HepG2 (cell line): ENCODE measurements around the gene PRCD. TPM values are rescaled to one million over a fixed set of nuclear protein-coding genes. Genes with fewer than 3 reads are reported as not detected.

Source experiments
- ATF5 ChIP-seq: sonication (generic); formaldehyde crosslinking; IDR thresholded peaks from 2 replicates; pipeline ENCODE4 v1.4.0; 2020; ENCODE audit warnings: mild to moderate bottlenecking, low read depth, missing genetic modification reagents
- CHCHD3 ChIP-seq: sonication (generic); formaldehyde crosslinking; IDR thresholded peaks from 2 replicates; pipeline ENCODE4 v1.8.0; 2022; ENCODE audit warnings: mild to moderate bottlenecking, missing genetic modification reagents, moderate library complexity
- DPF2 ChIP-seq: sonication (generic); formaldehyde crosslinking; IDR thresholded peaks from 2 replicates; pipeline ENCODE4 v1.4.0; 2020; ENCODE audit warnings: mild to moderate bottlenecking, low read depth, missing genetic modification reagents, borderline replicate concordance
- ELF1 ChIP-seq: sonication (generic); formaldehyde crosslinking; IDR thresholded peaks from 2 replicates; pipeline ENCODE4 v1.4.0; 2020; ENCODE audit warnings: missing genetic modification reagents
- HDAC1 ChIP-seq: sonication (generic); formaldehyde crosslinking; IDR thresholded peaks from 2 replicates; pipeline ENCODE4 v1.5.1; 2020; ENCODE audit warnings: mild to moderate bottlenecking, missing genetic modification reagents
- HINFP ChIP-seq: sonication (generic); formaldehyde crosslinking; IDR thresholded peaks from 2 replicates; pipeline ENCODE4 v1.4.0; 2020; ENCODE audit warnings: low read depth, mild to moderate bottlenecking, missing genetic modification reagents
- HNF4G ChIP-seq, 2 experiments: sonication (generic) in 1 of 2; formaldehyde crosslinking in 1 of 2; IDR thresholded peaks; 2 replicates each; pipeline versions ENCODE4 v1.4.0 to v1.6.1; 2011 to 2020; ENCODE audit warnings: borderline replicate concordance in 2 of 2, low read depth in 2 of 2, mild to moderate bottlenecking in 2 of 2, low read length in 1 of 2, missing genetic modification reagents in 1 of 2, moderate library complexity in 1 of 2
- IKZF1 ChIP-seq: fragments of 450-650 bp; IDR thresholded peaks from 2 replicates; pipeline ENCODE4 v1.7.1; 2016
- LCORL ChIP-seq, 2 experiments: fragments of 450-650 bp in 1 of 2; sonication (generic) in 1 of 2; formaldehyde crosslinking in 1 of 2; IDR thresholded peaks; 2 replicates each; pipeline versions ENCODE4 v1.5.0 to v1.6.1; 2017 to 2020; ENCODE audit warnings: antibody characterized with exemption in 1 of 2, missing genetic modification reagents in 1 of 2
- NFIC ChIP-seq: IDR thresholded peaks from 2 replicates; pipeline ENCODE4 v1.6.1; 2012; ENCODE audit warnings: mild to moderate bottlenecking, low read length, inconsistent platforms
- NKX3-1 ChIP-seq: sonication (generic); formaldehyde crosslinking; IDR thresholded peaks from 2 replicates; pipeline ENCODE4 v1.5.0; 2020; ENCODE audit warnings: missing genetic modification reagents
- NR2F2 ChIP-seq: IDR thresholded peaks from 2 replicates; pipeline ENCODE4 v1.6.1; 2012; ENCODE audit warnings: low read depth, inconsistent platforms, borderline replicate concordance
- PHB2 ChIP-seq: fragments of 450-650 bp; IDR thresholded peaks from 2 replicates; pipeline ENCODE4 v1.6.1; 2018; ENCODE audit not compliant: partially characterized antibody
- SP4 ChIP-seq: sonication (generic); formaldehyde crosslinking; IDR thresholded peaks from 2 replicates; pipeline ENCODE4 v1.8.1; 2023; ENCODE audit warnings: mild to moderate bottlenecking, missing genetic modification reagents
- THRA ChIP-seq: sonication (generic); formaldehyde crosslinking; IDR thresholded peaks from 2 replicates; pipeline ENCODE4 v1.4.0; 2020; ENCODE audit warnings: missing genetic modification reagents, borderline replicate concordance
- ZMYM2 ChIP-seq: sonication (generic); formaldehyde crosslinking; IDR thresholded peaks from 2 replicates; pipeline ENCODE4 v1.8.0; 2022; ENCODE audit warnings: mild to moderate bottlenecking, missing genetic modification reagents
- ZNF446 ChIP-seq: sonication (generic); formaldehyde crosslinking; IDR thresholded peaks from 2 replicates; pipeline ENCODE4 v1.5.0; 2020; ENCODE audit warnings: mild to moderate bottlenecking, missing genetic modification reagents
- ZNF567 ChIP-seq: sonication (generic); formaldehyde crosslinking; IDR thresholded peaks from 2 replicates; pipeline ENCODE4 v1.8.1; 2023; ENCODE audit warnings: mild to moderate bottlenecking, missing genetic modification reagents, borderline replicate concordance
- ZNF713 ChIP-seq: sonication (generic); formaldehyde crosslinking; IDR thresholded peaks from 2 replicates; pipeline ENCODE4 v1.4.0; 2020; ENCODE audit warnings: mild to moderate bottlenecking, missing genetic modification reagents
- polyA plus RNA-seq, 8 experiments: library from polyadenylated mRNA; depleted of rRNA in 3 of 8; stranded (reverse) in 7 of 8; unstranded in 1 of 8; fragments of >200 nt; fragmentation: Illumina TruSeq in 4 of 8; extraction: Trizol in 4 of 8; gene quantifications; 2 replicates each; pipeline versions ENCODE4 v1.2.1 to v1.2.3, GENCODE V29; 2011 to 2016; ENCODE audit warnings: low read depth in 4 of 8, missing spikeins in 1 of 8, mixed read lengths in 1 of 8; ENCODE audit not compliant: insufficient read depth in 1 of 8
- total RNA-seq, 5 experiments: library from RNA; depleted of rRNA; stranded (reverse); fragments of >200 nt; fragmentation: Illumina TruSeq; extraction: Trizol; gene quantifications; 2 replicates each; pipeline ENCODE4 v1.2.3, GENCODE V29; 2016; ENCODE audit warnings: low read depth in 1 of 5

PRCD gene
- total and polyA plus RNA-seq, 2 of the 13 experiments (the other 11 are each of a cell fraction or from before 2014, with no cell fraction given) = 0.51 TPM; not detected in 1

GRCh38 chr17:76570457-76570856 lies 30.6 kb downstream of the PRCD start (continued):
- TF ChIP-seq THRA (CRISPR knock-in tag) = no peak
- TF ChIP-seq CHCHD3 = no peak
- no peak for TF ChIP-seq ZNF713 (CRISPR knock-in tag)
- no peak for TF ChIP-seq LCORL (IDR thresholded peaks at IDR 0.05)
- peak; percentile 8; the same call in 1 of the 2 replicates for TF ChIP-seq LCORL (CRISPR knock-in tag; IDR thresholded peaks at IDR 0.05)
- TF ChIP-seq HDAC1 (CRISPR knock-in tag) = no peak
- no peak for TF ChIP-seq NKX3-1
- TF ChIP-seq PHB2 = no peak
- no peak for TF ChIP-seq ZNF446 (CRISPR knock-in tag)
- TF ChIP-seq NFIC = no peak
- TF ChIP-seq ELF1 (CRISPR knock-in tag) = no peak
- 0 out of 2 replicates have a peak, but pooled peaks have one; percentile 34 for TF ChIP-seq HINFP (CRISPR knock-in tag)
- no peak for TF ChIP-seq IKZF1
- TF ChIP-seq ATF5 = no peak
- no peak for TF ChIP-seq NR2F2
- 0 out of 2 replicates have a peak, but pooled peaks have one; percentile 37 for TF ChIP-seq SP4 (CRISPR knock-in tag)
- TF ChIP-seq HNF4G (IDR thresholded peaks at IDR 0.05; ENCODE audit: borderline replicate concordance, low read depth, low read length) = no peak
- TF ChIP-seq HNF4G (CRISPR knock-in tag; IDR thresholded peaks at IDR 0.05; ENCODE audit: borderline replicate concordance, low read depth) = no peak
- TF ChIP-seq ZNF567 (CRISPR knock-in tag) = no peak
- TF ChIP-seq ZMYM2 = no peak
- 0 out of 2 replicates have a peak, but pooled peaks have one; percentile 29 for TF ChIP-seq DPF2 (CRISPR knock-in tag)
